HL-60/S4 treated with retinoic acid at 250 ng/mL for 4 days and 3 days (cell line): Measurements from ENCODE around the gene ABHD2.
"Not testable (repeated sequence)": the region's sequence is repeated elsewhere in the genome, so short reads cannot be mapped to it uniquely, and the experiment has no call there.

ENCODE experiments used
- in situ Hi-C: fragments of 300-500 bp; cut with MboI; formaldehyde crosslinking; loops from 2 replicates; pipeline ENCODE4 v1.7.0; 2022; ENCODE audit warnings: low sequenced_read_pairs

Gene ABHD2

GRCh38 chr15:89118481-89118989 lies 30.3 kb downstream of the ABHD2 start:
- in situ Hi-C loops: no loop called here

DNA sequence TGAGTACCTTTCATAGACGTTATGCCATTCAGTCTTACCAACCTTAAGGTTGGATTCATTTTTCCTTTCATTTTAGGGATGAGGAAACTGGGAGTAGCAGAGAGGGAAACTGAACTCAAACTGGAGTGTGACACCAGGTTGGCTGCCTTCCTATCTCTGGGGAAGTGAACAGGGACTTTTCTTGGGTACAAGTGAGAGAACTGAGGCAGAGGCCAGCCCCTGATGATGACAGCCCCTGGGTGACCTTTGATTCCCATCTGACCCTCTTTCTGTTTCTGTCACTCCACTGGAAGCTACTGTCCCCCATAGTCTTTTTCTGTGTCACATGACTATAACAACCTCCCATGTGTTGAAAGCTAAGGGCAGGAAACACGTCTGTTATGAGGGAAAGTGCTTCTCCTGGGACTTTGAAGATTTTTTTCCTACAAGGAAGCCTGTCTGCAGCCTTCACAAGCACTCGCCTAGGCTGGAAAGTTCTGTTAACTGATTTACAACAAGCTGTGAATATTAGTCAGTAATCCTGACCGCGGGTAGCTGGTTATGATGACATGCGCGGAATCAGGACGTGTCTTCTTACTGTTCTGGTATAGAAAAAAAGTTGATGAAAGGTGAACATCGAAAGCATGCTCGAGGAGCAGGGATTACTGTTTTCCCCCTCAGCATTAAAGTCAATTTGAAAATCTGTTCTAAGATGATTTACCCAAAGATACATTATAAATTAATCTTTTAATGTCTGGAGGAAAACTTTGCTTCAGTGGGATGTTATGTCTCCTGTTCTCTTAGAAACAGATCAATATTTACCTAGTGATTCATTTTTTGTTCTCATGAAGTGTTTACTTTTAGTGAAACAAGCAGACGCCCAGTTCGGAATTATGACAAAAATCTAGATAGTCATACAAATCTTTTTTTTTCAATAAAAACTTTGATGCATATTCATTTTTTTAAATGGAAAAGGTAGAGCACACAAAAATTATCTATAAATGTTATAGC lies 31.5 kb downstream of the ABHD2 start:
- in situ Hi-C loops: no loop called here

DNA sequence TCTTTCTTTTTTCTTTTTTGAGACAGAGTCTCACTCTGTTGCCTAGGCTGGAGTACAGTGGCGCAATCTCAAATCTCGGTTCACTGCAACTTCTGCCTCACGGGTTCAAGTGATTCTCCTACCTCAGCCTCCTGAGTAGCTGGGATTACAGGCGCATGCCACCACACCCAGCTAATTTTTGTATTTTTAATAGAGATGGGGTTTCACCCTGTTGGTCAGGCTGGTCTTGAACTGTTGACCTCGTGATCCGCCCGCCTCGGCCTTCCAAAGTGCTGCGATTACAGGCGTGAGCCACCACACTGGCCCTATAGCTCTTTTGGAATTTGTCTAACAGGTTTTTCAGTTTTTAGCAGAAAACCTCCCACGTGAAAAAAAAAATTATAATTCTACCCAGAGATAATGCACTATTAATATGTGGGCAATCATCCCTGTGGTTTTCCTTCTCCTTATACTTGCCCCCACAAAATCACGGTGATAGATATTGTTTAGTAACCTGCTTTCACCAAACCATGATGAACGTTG lies 32.3 kb downstream of the ABHD2 start:
- in situ Hi-C loops: not testable (repeated sequence)

DNA sequence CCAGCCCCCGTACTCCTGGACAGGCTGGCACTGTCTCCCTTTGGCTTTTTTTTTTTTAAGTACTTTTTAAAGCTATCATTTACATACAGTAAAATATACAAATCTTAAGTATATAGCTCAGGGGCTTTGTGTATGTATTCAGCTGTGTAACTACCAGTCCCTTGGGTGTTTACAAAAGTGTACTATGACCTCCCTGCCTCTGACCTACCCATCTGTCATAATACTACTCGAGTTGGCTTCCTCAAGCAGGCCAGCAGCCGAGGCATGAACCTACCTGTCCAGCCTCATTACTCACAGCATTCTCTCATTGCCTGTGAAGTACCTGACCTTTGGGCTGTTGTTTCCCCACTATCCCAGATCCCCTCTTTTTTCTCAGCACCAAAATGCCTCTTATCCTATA lies 33.2 kb downstream of the ABHD2 start:
- in situ Hi-C loops: no loop called here

GRCh38 chr15:89122505-89123180 lies 34.4 kb downstream of the ABHD2 start:
- in situ Hi-C loops: no loop called here

DNA sequence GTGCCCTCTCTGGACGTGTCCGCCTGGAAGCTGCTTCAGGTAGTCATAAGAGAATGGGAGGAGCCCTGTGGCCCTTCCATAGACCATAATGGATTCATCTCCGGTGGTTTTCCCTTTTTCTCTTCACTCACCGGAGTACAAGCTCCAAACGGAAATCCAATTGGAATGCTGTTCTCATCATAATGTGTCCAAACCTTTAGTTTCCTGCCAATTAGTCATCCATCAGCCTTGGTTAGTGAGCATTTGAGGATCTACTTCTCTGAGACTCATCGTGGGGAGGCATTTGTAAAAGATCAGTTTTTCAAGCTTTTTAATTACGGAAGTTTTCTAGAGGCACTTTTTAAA lies 34.9 kb downstream of the ABHD2 start:
- in situ Hi-C loops: no loop called here

- in situ Hi-C loops: no loop called here
Measured at GRCh38 chr15:89125088-89125826, 37.0 kb downstream of the ABHD2 start.

GRCh38 chr15:89126009-89126408 lies 37.8 kb downstream of the ABHD2 start:
- in situ Hi-C loops: no loop called here

- in situ Hi-C loops: no loop called here
Measured at GRCh38 chr15:89127054-89127702, 38.9 kb downstream of the ABHD2 start.

- in situ Hi-C loops: no loop called here
Measured at GRCh38 chr15:89128320-89129122, 40.3 kb downstream of the ABHD2 start.

- in situ Hi-C loops: no loop called here
Measured at GRCh38 chr15:89129123-89129815, 41.0 kb downstream of the ABHD2 start.

DNA sequence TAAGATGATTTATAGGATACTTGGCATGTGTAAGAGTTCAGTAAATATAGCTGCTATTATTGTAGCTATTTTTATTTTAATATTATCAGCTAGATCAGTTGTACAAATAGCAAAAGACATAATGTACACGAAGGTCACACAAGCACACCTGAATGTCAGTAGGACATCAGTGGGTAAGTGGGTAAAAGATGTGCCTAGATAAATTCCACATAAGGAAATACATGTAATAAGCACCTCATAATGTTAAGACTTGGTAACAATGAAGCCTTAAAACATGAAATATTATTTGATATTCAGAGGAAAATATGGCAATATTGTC lies 41.5 kb downstream of the ABHD2 start:
- in situ Hi-C loops: no loop called here

DNA sequence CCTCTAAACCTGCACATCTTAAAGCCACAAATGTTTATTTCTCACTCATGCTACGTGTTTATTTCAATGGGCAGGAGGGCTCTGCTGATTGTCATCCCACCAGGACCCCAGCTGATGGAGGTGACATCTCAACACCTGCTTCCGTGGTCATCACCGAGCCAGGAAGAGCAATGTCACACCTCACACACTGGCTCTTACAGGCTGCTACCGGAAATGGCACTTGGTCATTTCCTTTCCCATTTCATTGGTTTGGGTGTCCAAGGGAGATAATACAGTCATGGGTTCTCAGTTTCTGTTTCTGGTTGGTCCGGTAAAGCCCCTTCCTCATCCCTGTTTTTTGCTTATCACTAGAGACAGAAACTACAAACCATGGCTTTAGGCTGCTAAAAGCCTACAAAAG lies 41.9 kb downstream of the ABHD2 start:
- in situ Hi-C loops: no loop called here

- in situ Hi-C loops: no loop called here
Measured at GRCh38 chr15:89131731-89132130, 43.5 kb downstream of the ABHD2 start.

DNA sequence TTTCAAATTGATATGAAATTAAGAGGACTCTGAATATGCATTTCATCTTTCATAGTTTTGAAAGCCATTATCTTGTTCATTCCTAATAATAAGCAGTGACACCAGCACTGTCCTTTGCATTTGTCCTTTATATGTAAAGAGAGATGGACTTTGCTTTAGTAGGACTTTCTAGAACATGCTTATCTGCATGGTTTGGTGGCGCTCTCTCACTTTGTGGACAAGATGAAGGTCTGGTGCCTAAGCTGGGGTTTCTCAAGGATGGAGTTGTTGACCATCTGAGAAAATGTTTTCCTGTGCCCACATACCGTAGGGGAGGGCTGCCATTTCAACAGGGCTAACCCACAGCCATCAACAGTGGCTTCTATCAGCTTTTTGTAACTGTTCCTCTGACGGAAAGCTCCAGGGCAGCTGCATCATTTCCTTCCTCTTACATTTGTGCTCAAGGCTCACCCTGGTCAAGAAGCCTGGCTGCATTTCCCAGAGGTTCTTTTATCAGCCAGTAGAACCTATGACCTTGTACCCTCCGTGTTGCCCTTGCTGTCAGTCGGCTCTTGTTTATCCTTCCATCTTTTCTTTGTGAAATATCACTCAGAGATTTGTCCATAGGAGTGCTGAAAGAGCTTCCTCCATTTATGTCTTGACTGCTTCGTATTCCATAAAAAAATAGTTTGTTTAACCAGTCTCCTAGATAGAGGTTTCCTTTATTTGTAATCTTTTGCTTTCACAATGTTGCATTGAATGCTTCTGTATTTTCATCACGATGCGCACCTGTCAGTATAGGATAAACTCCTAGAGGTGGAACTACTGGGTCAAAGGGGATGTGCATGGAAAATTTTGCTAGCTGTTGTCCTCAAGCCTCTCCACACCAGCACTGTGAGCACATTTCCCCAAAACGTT lies 44.6 kb downstream of the ABHD2 start:
- in situ Hi-C loops: no loop called here

GRCh38 chr15:89135387-89136077 lies 47.3 kb downstream of the ABHD2 start:
- in situ Hi-C loops: not testable (repeated sequence)

- in situ Hi-C loops: no loop called here
Measured at GRCh38 chr15:89136078-89136806, 48.0 kb downstream of the ABHD2 start.
